GM21423 (cell line): Measurements from ENCODE around the gene SYTL2.

ENCODE experiments used
- ATAC-seq: cut with Tn5 transposase; IDR thresholded peaks from one replicate; pipeline ENCODE4 v1.9.1; 2021; ENCODE audit warnings: mild to moderate bottlenecking, moderate library complexity; ENCODE audit not compliant: unreplicated experiment

The SYTL2 gene

DNA sequence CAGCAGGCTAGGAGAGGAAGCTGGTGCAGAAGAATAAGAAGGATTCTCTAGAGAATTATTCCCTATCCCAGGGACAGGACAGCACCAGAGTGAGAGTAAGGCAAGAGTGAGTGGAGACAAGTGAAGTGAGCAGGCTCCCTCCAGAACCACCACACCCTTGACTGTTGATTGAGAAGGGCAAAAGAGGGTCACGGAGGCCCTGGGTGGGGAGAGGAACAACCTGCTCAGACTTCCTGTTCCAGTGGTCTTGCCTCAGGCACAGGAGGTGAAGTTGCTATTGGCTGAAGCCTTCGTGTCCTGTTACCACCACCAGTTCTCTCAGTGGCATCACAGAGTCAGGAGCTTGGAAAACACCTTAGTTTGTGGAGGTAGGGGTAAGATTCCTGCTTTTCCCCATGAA lies 73.2 kb downstream of the SYTL2 start:
- no peak for ATAC-seq

DNA sequence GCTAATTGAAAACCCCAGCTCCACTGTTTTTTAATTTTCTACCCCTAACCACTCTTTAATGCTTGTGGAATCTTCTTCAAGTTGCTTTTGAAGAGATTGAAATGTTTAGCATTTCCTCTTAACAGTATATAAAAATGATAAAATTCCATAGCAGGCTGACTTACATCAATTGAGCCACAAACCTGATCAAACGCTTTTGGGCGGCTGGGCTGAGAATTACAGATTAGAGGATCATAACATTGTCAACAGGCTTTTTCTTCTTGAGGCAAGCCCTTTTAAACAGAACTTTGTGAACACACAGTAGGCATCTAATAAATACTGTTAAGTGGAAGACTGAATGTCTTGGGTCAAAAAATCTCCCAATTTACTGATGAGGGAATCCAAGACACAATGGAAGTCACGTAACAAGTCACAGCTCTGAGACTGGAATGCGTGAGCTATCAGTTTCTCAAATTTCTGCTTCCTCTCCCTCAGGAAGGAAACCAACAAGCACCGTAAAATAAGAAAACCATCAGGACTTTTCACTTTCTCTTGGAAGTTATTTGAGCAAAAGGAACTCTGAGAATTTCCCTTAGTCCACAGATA lies 75.0 kb downstream of the SYTL2 start:
- no peak for ATAC-seq

DNA sequence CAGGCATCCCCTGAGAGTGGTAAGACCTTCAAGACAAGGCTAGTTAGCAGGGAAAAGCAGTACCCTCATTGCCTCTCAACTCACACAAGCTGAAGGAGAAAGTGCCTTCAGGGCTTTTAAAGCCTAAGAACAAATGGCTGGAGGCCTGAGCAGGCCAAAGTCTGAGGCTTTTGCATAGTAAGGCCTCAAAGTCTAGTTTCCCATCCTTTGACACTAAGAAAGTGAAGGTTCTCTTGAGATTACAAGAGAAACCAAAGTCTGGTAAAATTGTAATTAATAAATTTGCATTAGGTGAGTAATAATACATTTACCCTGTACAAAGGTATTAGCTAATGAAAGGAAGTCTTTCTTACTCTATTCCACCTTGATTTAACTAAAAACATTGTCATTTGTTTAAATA lies 78.0 kb downstream of the SYTL2 start:
- peak; percentile 79 for ATAC-seq

DNA sequence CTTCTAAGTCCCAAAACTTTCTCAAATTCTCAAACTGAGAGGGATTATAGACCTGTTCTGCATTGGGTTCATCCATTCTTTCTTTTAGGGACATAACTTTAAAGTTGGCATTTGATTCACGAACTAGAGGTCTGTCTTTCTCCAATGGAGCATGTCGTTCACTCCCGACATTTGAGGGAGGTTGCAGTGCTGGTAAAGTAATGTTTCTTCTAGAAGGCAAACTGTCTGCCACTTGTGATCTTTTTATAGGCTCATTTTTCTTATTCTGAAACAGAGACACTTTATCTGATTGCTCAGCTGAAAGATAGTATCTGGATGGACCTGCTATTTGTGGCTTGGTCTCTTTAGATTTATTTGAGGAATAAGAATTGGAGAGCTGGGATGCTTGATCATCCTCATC lies 84.6 kb downstream of the SYTL2 start:
- no peak for ATAC-seq

DNA sequence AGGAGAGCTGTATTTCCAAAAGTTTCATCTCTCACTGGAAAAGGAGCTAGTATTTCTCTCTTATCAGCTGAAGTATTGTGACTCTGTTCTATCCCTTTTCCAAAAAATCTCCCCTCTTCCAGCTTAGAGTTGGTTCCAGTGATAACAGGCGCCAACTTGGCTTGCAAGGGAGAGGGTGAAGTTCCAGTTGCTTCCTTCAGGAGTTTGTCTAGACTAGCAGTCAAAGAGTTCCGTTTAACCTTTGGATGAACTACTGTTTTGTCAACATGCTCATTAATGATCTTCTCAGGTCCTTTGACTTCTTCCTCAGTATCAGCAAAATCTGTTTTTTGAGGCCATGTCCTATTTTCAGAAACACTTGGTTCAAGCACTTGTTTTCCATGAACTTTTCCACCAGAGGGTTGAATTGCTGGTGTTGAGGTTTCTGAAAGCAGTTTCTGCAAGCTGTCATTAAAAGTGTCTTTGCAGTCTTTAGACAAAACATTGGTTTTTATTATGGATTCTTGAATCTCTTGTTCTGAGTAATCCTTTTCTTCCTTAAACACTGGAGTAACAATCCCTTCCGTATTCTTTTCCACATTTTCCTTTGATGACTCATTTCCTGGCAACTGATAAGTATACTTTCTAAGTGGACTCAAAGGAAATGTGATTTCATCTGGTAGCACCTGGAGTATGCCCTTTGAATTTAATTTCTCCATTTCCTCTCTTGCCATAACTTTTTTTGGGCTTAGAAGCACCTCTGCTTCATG lies 85.3 kb downstream of the SYTL2 start:
- ATAC-seq, result no peak

DNA sequence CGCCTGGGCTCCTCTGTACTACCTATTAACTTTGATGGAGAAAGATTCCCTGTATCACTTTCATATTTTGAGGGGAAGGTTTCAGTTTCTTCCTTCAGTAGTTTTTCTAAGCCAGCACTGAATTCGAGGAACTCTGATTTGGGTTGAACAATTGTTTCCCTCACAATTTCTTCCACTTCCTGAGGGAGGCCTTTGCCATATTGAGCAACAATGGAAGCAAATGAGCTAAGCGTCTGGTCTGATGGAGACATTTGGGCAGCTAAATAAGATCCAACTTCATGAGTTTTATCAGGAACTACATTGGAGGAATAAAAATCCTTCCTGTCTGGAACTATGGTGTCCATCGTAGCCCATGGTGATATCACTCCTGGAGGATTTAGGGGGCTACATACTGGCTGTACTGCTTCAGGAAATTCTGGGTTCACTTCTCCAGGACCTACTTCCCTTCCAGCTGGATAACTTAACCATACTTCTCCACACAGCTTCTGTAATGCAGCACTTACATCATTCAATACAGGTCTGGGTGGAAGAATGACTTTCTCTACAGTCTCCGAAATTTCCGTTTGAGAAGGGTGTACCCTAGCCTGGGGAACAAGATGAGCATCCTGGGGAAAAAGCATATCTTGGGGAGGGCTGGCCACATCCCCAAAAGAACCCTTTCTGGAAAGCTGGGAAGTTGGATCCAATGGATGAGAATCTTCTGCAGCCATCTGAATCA lies 86.0 kb downstream of the SYTL2 start:
- no peak for ATAC-seq

DNA sequence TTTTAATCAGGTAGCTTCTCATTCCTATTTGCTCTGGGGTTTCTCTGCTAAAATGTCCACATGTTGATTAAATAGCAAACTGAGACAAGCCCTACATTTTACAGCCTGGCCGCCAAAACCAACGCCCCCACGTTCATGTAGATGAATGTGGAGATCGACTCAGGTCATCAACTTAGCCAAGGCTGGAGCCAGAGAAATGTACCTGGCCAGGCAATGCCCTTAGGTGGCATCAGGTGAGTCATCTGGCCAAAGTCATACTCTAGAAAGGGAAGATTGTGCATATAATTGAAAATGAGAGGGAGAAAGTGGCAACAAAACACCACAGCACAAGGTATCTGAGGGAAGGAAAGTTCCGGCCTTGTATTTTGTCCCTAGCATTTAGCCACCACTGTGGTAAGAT lies 87.9 kb downstream of the SYTL2 start:
- ATAC-seq, result no peak

DNA sequence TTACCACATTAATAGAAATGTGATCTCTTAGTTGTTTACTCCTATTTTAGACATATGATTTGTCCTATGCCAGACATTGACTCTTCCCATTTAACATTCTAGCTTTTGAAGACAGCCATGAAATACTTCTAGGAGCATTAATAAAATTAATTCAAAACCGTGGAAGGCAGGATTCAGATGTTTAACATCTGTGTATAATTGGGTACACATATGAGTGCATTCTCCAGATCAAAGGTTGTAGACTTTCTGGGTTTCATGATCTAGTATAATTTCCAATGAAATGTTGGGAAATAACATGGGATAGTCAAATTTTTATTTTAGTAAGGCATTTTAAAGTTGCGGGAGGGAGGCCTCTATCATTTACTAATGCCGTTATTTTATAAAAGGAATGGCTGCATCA lies 89.8 kb downstream of the SYTL2 start:
- no peak for ATAC-seq

DNA sequence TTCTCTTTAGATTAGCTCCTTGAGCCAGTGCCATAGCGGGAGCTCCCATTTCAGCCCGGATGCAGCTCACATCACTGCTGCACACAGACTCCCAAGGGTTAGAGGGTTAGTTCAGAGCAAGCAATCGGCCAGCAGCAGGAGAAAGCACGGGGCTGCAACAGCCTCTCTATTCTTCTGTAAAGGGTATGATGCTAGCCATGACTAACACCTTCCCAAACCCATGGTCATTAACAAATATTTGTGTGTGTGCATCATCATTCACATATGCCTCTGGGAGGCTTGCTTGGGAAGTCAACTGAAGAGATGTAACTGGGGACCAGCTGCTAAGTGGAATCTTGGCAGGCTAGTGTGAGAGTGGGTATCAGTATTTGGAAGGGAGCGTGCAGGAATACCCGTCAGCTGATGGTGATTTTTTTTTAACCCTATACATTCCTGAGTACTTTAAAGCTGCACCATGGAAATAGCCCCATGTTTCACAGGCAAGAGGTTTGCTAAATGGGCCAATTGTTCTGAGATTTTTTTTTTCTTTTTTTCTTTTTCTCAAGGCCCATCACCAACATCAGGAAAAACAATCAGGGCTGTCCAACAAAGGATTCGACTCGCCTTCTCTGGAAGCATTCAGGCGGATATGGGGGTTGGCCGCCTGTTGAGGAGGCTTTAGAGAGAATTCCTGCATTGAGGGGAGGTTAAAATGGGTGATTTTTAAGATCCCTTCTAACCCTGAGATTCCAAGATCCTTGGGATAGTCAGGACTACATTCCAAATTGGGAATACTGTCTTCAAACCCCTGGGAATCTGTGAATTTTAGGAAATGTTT lies 91.7 kb downstream of the SYTL2 start:
- ATAC-seq, result no peak

DNA sequence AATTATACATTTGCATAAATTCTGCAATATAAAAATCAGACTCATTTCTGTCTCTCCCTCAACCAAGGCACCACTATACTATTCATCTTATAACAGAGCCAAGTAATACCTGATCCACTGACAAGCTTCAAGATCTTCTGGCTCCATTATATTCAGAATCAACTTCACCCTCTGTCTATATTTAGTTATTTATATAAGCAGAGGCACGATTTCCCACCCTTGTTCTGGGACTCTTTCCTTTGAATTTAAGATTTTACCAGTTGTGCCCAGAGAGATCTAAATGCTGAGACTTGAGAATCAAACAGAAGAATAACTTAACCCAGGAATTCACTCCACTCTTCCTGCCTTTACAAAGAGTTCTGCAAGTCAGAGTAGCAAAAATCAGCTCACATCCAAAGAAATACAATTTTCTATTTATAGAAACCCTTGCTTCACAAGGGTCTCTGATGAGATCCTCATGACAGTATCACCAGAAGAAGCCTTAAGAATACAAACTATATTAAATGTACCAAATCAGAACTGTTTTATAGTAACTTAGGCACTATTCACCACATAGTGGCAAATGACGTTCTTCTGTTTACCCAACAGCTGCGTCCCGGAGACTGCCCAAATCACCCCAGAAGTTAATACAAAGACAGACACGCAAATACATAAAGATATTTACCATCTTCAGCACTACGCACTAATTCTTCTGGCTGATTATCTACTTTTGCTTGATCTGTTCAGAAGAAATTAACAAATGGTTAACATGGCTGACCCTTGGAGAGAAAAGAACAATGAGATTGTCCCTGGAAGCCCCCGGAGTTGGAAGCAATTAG lies 92.6 kb downstream of the SYTL2 start:
- ATAC-seq, result no peak

DNA sequence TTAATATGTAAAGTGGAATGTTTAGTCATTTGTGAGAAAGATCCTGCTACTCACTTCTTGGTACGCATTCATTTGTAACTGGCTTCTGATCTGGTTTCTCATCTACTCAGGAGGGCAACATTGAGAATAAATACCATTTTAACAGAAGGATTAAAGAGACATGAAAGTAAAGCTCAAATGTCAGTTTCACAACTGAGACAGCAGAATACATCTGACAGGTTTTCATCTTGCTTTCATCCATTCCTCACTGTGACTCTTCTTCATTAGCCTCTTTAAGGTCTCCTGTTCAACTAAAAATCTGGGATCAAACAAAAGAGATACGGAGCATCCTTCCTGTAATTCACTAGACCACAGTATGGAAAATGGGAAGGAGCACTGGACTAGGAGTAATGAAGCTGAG lies 93.5 kb downstream of the SYTL2 start:
- ATAC-seq, result no peak

DNA sequence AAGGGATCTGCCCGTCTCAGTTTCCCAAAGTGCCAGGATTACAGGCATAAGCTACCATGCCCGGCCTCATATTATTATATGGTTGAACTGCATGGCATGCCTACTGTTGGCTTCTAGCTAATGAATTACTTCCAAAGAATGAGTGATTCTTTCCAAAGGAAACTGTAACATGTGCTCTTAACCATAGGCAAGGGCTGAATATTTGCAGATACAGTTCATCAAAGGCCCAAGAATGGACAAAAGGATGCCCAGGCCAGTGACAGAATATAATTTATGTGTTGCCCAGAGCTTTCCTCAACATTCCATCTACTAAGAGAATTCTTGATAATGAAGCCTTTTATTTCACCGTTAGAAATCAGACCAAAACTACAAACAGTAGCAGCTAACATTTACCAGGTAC lies 98.0 kb downstream of the SYTL2 start:
- no peak for ATAC-seq

DNA sequence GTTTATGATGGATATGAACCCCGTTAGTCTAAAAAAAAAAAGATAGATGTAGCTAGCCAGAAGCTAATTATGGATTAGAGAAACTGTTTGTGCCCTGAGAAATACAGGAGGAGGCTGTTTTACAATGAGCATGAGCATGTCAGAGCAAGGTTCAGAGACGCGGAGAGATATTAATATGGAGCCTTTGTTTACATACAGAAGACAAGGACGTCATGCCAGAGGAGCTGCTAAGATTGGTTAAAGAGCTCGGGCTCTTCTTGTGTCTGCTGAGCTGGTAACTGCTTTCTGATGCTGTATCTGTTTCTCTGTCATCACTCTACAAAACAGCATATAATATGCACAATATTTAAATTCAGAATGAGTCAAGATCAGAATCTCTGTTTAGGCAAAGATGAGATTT lies 100.0 kb downstream of the SYTL2 start:
- ATAC-seq, result no peak

DNA sequence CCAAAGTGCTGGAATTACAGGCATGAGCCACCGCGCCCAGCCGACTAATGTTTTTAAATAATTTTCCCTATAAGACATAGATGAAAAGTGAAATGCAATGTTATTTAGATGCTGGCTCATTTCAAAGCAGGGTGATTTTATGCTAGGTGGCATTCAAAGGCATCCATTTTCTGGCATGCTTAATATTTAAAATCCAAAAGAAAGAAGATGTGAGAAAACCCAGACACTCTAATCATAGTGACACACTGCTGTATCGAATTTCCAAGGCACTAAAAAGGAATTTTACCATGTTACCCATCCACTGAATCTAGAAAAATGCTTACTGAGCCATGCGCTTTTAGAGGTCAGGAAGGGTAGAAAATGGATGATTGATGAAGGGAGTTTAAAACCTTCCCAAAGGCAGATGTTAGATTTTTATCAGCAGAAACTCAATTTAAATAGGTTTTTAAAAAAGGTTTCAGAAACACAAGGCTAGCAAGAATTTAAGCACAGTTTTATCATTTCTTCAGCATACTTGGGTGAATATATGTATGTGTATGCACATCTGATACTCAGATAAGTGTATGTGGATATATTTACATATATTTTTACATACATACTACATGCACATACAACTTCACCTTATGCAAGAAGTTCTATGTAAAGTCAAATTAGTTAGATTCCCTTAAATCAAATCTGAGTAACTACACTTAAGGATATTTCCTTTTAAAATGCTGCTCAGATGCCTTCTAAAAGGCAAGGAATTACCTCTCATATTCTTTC lies 100.8 kb downstream of the SYTL2 start:
- no peak for ATAC-seq

DNA sequence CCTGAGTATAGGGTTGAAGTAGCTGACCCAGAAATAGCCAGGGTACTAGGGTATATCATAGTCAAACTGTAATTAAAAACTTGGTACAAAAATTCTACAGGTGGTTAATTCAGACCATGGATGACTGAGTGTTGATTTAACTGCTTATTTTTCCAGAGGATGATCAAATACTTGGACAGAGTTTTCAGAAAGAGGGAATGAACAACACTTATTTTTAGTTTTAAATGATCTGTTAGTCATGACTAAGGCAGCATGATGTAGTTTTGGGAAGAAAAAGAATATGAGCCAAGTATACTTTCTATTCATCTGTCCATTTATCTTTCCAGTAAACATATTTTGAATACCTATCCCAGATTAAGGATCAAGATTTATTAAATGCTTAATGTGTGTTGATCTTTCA lies 105.1 kb downstream of the SYTL2 start:
- ATAC-seq, result no peak

DNA sequence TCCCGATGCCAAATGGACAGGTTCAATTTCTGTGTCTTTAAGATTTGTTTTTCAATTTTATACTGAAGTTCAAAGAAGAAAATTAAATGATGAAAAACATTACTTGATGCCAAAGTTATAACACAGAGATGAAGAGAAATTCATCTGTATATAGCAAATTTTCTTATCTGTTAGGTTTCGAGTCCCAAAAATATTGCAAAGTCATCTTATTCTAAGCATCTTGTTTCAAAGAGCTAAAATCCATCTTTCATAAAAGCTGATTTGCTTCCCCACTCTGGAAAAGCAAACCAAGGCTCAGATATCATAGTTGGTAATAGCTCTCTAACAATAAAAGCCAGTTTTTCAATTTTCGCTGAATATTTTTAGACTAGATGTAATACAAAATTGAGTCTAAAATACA lies 106.0 kb downstream of the SYTL2 start:
- ATAC-seq, result no peak

DNA sequence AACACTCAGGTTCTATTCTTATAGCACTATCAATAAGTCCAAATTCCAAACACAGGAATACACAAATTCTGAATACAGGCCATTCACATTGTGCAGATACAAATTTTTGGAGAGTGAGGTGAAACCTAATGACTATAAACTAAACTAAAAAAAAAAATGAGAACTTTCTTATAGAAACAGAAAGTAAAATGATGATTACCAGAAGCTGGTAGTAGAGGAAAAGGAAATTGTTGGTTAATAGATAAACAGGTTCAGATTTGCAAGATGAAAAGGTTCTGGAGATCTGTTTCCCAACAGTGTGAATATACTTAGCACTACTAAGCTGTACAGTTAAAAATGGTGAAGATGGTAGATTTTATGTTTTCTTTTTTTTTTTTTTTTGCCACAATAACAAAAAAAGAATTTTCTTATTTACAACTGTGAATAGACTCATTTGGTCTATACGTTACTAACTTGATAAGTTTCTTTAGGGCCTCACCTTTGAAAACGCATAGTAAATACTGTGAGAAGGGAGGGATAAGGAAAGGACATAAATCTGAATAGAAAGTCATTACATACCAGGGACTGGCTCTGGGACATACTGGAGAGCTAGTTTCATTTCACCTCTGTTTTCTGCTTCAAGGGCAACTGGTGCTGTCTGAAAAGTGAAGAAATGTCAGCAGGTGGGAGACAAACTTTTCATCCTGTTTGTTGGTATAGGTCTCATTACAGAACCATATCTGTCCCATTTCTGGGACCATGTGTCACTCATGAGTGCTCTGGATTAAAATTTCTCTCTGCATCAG lies 110.8 kb downstream of the SYTL2 start:
- ATAC-seq, result peak; percentile 86

DNA sequence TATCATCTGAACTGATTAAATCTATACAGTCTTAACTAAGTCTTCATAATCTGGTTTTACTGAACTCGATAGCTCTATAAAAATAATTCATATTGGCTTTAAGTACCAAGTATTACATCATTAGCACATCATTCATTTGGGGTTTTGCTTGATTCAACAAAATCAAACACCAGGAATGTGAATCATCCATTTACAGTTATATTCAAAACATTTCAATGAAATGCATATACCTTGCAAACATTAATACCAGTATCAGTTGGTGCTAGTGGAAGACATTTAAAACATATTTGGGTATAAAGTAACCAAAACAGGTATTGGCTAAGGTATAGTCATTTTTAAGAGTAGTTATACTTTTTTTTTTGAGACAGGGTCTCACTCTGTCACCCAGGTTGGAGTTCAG lies 112.7 kb downstream of the SYTL2 start:
- ATAC-seq, result no peak

DNA sequence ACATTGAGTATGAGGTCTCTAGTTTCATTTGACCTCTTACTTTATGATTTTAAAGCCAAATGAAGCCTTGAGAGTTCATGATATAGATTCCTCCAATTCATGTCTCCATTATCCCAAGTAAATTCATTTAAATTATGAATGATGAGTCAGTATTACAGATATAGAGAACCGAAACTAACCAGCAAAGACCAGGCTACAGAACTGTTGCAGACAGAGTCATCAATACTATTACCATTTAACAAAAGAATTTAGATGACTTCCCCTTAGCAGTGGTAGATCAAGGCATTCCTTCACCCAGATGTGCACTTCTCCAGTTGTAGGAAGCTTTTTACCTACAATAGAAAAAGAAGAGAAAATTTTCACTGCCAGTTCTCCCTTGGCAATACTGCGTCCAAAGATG lies 113.2 kb downstream of the SYTL2 start:
- ATAC-seq, result no peak
